ENCODE measurements around the gene ALKBH3. TPM values are rescaled to one million over a fixed set of nuclear protein-coding genes. Genes with fewer than 3 reads are reported as not detected.

ALKBH3 gene
- total and polyA plus RNA-seq, 10 of the 15 experiments (the other 5 are each of a cell fraction or from before 2014, with no cell fraction given) = 22.1 to 50.8 (median 38.5) TPM

GRCh38 chr11:43866969-43867368, 13.7 kb upstream of the ALKBH3 start:
- Histone ChIP-seq H3K27me3 (replicated peaks in 1 of 2; ENCODE audit: control insufficient read depth in 2 of 2, insufficient read depth in 2 of 2, low read length in 1 of 2) (peaks cover 2 to 5% of the 10 kb centered on the region in 2 experiments; a peak in 2 of 4 replicates), H3K4me2 (ENCODE audit: control insufficient read depth, insufficient read depth) (no peak overlapping the region), H3K9me3 (replicated peaks; ENCODE audit: control insufficient read depth, insufficient read depth, low read length) (no peaks in the 10 kb centered on the region; the same call in 1 of the 3 replicates), H3K9ac (ENCODE audit: control insufficient read depth, insufficient read depth, low read length) (no peak overlapping the region), H2AFZ (ENCODE audit: control insufficient read depth, low read depth, low read length) (no peak overlapping the region), H3K4me3 (no peak overlapping the region), H3K79me2 (ENCODE audit: control insufficient read depth, insufficient read depth, low read length) (no peaks in the 10 kb centered on the region), H3K27ac (ENCODE audit: control insufficient read depth, insufficient read depth) (no peak overlapping the region), H3K36me3 (ENCODE audit: control insufficient read depth in 2 of 2, insufficient read depth in 2 of 2, low read length in 1 of 2) (no peaks in the 10 kb centered on the region), H3K4me1 (ENCODE audit: control insufficient read depth, insufficient read depth, low read length) (peaks cover 10% of the 10 kb centered on the region), H4K20me1 (ENCODE audit: control insufficient read depth, insufficient read depth) (no peaks in the 10 kb centered on the region)
- RAD21 ChIA-PET (ENCODE audit: unreplicated experiment) = no interaction called here
- CTCF ChIA-PET = interaction anchor here (1.0 to 1.2 kb wide), 3 partner anchors 14 to 23 kb away, joined by 3 to 8 read pairs (median 5); no protein-coding TSS in a partner anchor
- SMC1A ChIA-PET (ENCODE audit: uncharacterized antibody, unreplicated experiment) = interaction anchor here (0.6 to 2.6 kb wide), 4 partner anchors 15 to 508 kb away, joined by 3 to 6 read pairs (median 3); partner anchors contain the start of gene TTC17
- FAIRE-seq (no peak), DNase-seq (ENCODE audit: low read depth, low spot score) (no peak), ATAC-seq (no peak)
- intact Hi-C loops (cut with micrococcal nuclease; ENCODE audit: unreplicated experiment) = no loop called here
- in situ Hi-C loops (cut with MboI) = no loop called here
- POLR2A ChIA-PET = no interaction called here
- no TSS peak for BruUV-seq (replicated peaks)
- TF ChIP-seq EED (IDR thresholded peaks at IDR 0.05; ENCODE audit: low read depth) (no peak), MYB (IDR thresholded peaks at IDR 0.05; ENCODE audit: borderline replicate concordance, low read depth, low read length) (no peak), RBBP5 (conservative IDR thresholded peaks at IDR 0.05) (no peak), CBX5 (IDR thresholded peaks at IDR 0.05; ENCODE audit: low read depth) (no peak), MYC (IDR thresholded peaks at IDR 0.05; ENCODE audit: insufficient read depth, insufficient read length, insufficient replicate concordance, low read length, severe bottlenecking) (no peak), ETV6 (conservative IDR thresholded peaks at IDR 0.05 in 1 of 2, IDR thresholded peaks at IDR 0.05 in 1 of 2; ENCODE audit: borderline replicate concordance in 1 of 2, low read depth in 1 of 2) (no peak), FOXM1 (IDR thresholded peaks at IDR 0.05; ENCODE audit: low read depth, low read length) (no peak), SP1 (IDR thresholded peaks at IDR 0.05; ENCODE audit: low read depth, low read length) (no peak)

Data from GM12878 (cell line).